Kidney tubule cell (primary cell): ENCODE measurements around the gene STAC3.
A peak's percentile ranks its signal among the peaks of the same experiment; 100 is the strongest.

Experiments
- DNase-seq: peaks from one replicate; pipeline ENCODE4 v3.0.0-alpha.2; 2018; ENCODE audit warnings: low spot score

STAC3 gene

GRCh38 chr12:57254506-57255280, 3.7 kb upstream of the STAC3 start:
- DNase-seq: no peak

GRCh38 chr12:57250541-57250940, 446 bp downstream of the STAC3 start:
- no peak for DNase-seq

- DNase-seq: no peak
Observed at GRCh38 chr12:57248934-57249742, 1.8 kb downstream of the STAC3 start.

GRCh38 chr12:57247041-57247440, 3.9 kb downstream of the STAC3 start:
- DNase-seq: no peak

GRCh38 chr12:57244312-57244696, 6.7 kb downstream of the STAC3 start:
- no peak for DNase-seq

- peak; percentile 73 for DNase-seq
Observed at GRCh38 chr12:57243521-57244311, 7.3 kb downstream of the STAC3 start.

- peak; percentile 57 for DNase-seq
Observed at GRCh38 chr12:57242691-57243454, 8.1 kb downstream of the STAC3 start.

GRCh38 chr12:57242329-57242690, 8.7 kb downstream of the STAC3 start:
- DNase-seq: no peak

GRCh38 chr12:57241402-57242310, 9.3 kb downstream of the STAC3 start:
- DNase-seq: no peak

- DNase-seq: no peak
Observed at GRCh38 chr12:57240926-57241401, 10.0 kb downstream of the STAC3 start.

GRCh38 chr12:57240066-57240921, 10.7 kb downstream of the STAC3 start:
- peak; percentile 68 for DNase-seq

- DNase-seq: no peak
Observed at GRCh38 chr12:57239587-57240065, 11.4 kb downstream of the STAC3 start.

GRCh38 chr12:57238854-57239554, 12.0 kb downstream of the STAC3 start:
- peak; percentile 87 for DNase-seq

GRCh38 chr12:57237932-57238853, 12.8 kb downstream of the STAC3 start:
- DNase-seq: no peak

- DNase-seq: no peak
Observed at GRCh38 chr12:57237596-57237931, 13.4 kb downstream of the STAC3 start.

GRCh38 chr12:57236925-57237595, 13.9 kb downstream of the STAC3 start:
- no peak for DNase-seq

- no peak for DNase-seq
Observed at GRCh38 chr12:57236201-57236924, 14.6 kb downstream of the STAC3 start.
